ENCODE data around the gene ST6GAL1.

The ST6GAL1 gene

DNA sequence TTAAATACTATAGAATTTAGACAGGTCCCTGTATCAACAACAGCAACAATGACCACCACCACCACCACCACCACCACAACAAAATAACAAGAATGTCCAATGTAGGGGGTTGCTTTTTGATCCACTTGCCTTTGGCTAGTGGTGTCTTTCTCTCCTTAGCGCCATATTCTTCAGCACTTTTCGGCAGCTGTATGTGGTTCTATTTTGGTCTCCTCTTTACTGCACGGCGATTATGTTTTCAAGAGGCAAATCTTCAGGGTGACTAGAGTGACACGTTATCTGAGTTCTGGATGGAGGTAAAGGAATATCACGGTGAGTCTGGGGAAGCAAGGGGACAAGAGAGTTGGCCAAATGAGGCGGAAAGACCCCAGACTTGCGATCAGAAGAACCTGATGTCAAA is 56.1 kb downstream of the ST6GAL1 start:
- TF ChIP-seq, protein P1, sequence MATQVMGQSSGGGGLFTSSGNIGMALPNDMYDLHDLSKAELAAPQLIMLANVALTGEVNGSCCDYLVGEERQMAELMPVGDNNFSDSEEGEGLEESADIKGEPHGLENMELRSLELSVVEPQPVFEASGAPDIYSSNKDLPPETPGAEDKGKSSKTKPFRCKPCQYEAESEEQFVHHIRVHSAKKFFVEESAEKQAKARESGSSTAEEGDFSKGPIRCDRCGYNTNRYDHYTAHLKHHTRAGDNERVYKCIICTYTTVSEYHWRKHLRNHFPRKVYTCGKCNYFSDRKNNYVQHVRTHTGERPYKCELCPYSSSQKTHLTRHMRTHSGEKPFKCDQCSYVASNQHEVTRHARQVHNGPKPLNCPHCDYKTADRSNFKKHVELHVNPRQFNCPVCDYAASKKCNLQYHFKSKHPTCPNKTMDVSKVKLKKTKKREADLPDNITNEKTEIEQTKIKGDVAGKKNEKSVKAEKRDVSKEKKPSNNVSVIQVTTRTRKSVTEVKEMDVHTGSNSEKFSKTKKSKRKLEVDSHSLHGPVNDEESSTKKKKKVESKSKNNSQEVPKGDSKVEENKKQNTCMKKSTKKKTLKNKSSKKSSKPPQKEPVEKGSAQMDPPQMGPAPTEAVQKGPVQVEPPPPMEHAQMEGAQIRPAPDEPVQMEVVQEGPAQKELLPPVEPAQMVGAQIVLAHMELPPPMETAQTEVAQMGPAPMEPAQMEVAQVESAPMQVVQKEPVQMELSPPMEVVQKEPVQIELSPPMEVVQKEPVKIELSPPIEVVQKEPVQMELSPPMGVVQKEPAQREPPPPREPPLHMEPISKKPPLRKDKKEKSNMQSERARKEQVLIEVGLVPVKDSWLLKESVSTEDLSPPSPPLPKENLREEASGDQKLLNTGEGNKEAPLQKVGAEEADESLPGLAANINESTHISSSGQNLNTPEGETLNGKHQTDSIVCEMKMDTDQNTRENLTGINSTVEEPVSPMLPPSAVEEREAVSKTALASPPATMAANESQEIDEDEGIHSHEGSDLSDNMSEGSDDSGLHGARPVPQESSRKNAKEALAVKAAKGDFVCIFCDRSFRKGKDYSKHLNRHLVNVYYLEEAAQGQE (IDR thresholded peaks at IDR 0.05; ENCODE audit: low read depth), result no peak
- TF ChIP-seq TCF12 (IDR thresholded peaks at IDR 0.05; ENCODE audit: low read depth) (no peak), CEBPB (IDR thresholded peaks at IDR 0.05) (no peak), RAD21 (IDR thresholded peaks at IDR 0.05; ENCODE audit: low read depth) (no peak), CREB1 (IDR thresholded peaks at IDR 0.05; ENCODE audit: low read depth) (no peak), YY1 (IDR thresholded peaks at IDR 0.05; ENCODE audit: low read depth) (no peak)

DNA sequence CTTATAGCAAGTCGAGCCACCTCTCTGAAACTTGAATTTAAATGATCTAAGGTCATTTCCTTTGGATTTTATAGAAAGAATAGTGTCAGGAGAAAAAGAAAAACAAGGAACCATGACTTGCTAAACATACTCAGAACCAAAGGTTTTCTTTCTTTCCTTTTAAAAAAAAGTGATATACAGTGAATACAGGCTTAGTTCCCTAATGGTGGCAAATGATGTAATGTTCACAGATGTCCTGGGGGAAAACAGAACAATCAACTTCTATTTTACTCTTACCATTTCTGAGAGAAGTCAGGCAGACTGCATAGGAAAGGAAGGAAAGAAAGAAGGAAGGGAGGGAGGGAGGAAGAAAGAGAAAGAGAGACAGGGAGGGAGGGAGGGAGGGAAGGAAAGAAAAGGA is 56.5 kb downstream of the ST6GAL1 start:
- TF ChIP-seq EP300 (IDR thresholded peaks at IDR 0.05; ENCODE audit: borderline replicate concordance) (no peak), CREB1 (IDR thresholded peaks at IDR 0.05; ENCODE audit: low read depth) (no peak), CEBPB (IDR thresholded peaks at IDR 0.05) (no peak), ZBTB7A (IDR thresholded peaks at IDR 0.05; ENCODE audit: low read depth) (no peak), YY1 (IDR thresholded peaks at IDR 0.05; ENCODE audit: low read depth) (no peak), TAF1 (IDR thresholded peaks at IDR 0.05; ENCODE audit: low read depth) (no peak), NFIC (IDR thresholded peaks at IDR 0.05) (no peak), EGR1 (IDR thresholded peaks at IDR 0.05) (no peak), TEAD4 (IDR thresholded peaks at IDR 0.05) (no peak), FOXM1 (IDR thresholded peaks at IDR 0.05; ENCODE audit: borderline replicate concordance, low read depth) (no peak), TCF12 (IDR thresholded peaks at IDR 0.05; ENCODE audit: low read depth) (no peak), RAD21 (IDR thresholded peaks at IDR 0.05; ENCODE audit: low read depth) (no peak)
- TF ChIP-seq, protein P2, sequence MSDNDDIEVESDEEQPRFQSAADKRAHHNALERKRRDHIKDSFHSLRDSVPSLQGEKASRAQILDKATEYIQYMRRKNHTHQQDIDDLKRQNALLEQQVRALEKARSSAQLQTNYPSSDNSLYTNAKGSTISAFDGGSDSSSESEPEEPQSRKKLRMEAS (IDR thresholded peaks at IDR 0.05), result no peak
- TF ChIP-seq, protein P3, sequence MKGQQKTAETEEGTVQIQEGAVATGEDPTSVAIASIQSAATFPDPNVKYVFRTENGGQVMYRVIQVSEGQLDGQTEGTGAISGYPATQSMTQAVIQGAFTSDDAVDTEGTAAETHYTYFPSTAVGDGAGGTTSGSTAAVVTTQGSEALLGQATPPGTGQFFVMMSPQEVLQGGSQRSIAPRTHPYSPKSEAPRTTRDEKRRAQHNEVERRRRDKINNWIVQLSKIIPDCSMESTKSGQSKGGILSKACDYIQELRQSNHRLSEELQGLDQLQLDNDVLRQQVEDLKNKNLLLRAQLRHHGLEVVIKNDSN (IDR thresholded peaks at IDR 0.05), result no peak
- TF ChIP-seq, protein P1 (IDR thresholded peaks at IDR 0.05; ENCODE audit: low read depth), result no peak

DNA sequence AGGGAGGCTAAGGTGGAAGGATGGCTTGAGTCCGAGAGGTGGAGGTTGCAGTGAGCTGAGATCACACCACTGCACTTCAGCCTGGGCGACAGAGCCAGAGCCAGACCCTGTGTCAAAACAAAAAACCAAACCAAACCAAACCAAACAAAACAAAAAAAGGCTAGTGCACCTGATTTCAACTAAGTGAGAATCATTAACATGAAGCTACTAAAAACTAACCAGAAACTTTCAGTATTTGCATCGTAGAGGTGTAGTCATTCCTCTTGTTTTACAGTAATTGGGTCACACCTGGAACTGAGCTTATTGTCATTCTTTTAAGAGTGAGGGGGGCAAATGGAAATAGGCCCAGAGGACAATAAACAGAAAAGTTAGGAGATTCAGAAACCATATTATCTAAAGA is 58.5 kb downstream of the ST6GAL1 start:
- TF ChIP-seq, protein P1 (IDR thresholded peaks at IDR 0.05; ENCODE audit: low read depth), result no peak
- TF ChIP-seq NFIC (IDR thresholded peaks at IDR 0.05), result no peak
- no peak for TF ChIP-seq YY1 (IDR thresholded peaks at IDR 0.05; ENCODE audit: low read depth)
- TF ChIP-seq, protein P3 (IDR thresholded peaks at IDR 0.05), result no peak
- TF ChIP-seq FOXM1 (IDR thresholded peaks at IDR 0.05; ENCODE audit: borderline replicate concordance, low read depth), result no peak

DNA sequence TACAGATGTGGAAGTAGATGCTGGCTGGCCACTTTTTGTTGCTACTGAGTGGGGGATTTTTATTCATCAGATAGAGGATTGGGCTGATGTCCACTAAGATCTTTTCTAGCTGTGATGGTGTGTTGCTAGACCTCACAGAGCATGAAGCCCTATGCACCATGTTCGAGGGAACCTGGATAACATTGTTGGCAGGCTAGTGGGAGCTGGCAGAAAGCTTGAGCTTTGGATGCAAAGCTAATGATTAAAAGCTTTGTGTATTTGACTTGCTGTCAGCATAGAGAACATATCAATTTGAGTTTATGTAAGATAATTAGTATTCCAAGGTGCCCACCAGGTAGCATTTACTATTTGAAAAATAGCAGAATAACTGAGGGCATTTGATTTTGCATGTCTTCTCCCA is 59.1 kb downstream of the ST6GAL1 start:
- TF ChIP-seq TAF1 (IDR thresholded peaks at IDR 0.05; ENCODE audit: low read depth) (no peak), EP300 (IDR thresholded peaks at IDR 0.05; ENCODE audit: borderline replicate concordance) (no peak), CEBPB (IDR thresholded peaks at IDR 0.05) (no peak), YY1 (IDR thresholded peaks at IDR 0.05; ENCODE audit: low read depth) (no peak), RAD21 (IDR thresholded peaks at IDR 0.05; ENCODE audit: low read depth) (no peak), TCF12 (IDR thresholded peaks at IDR 0.05; ENCODE audit: low read depth) (no peak), EGR1 (IDR thresholded peaks at IDR 0.05) (no peak), TEAD4 (IDR thresholded peaks at IDR 0.05) (no peak)
- TF ChIP-seq, protein P3 (IDR thresholded peaks at IDR 0.05), result no peak

DNA sequence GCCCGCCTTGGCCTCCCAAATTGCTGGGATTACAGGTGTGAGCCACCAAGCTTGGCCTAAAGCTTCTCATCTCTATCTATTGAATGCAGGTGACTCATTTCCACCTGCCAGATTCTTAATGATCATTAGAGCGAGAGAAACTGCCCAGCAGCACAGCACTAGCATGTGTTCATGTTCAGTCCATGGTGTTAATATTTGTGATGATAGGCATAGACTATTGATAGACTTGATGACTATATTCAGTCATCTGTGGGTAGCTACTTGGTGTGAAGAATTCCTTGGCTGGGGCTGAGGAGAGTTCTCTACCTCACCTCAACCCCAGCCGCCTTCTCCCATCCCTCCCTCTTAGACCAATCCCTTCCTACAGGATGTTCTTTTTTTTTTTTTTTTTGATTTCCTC is 60.0 kb downstream of the ST6GAL1 start:
- no peak for TF ChIP-seq EP300 (IDR thresholded peaks at IDR 0.05; ENCODE audit: borderline replicate concordance)
- TF ChIP-seq, protein P1 (IDR thresholded peaks at IDR 0.05; ENCODE audit: low read depth), result no peak
- TF ChIP-seq TCF12 (IDR thresholded peaks at IDR 0.05; ENCODE audit: low read depth), result no peak
- no peak for TF ChIP-seq EGR1 (IDR thresholded peaks at IDR 0.05)
- TF ChIP-seq ZBTB7A (IDR thresholded peaks at IDR 0.05; ENCODE audit: low read depth), result no peak
- TF ChIP-seq CREB1 (IDR thresholded peaks at IDR 0.05; ENCODE audit: low read depth), result no peak
- no peak for TF ChIP-seq TAF1 (IDR thresholded peaks at IDR 0.05; ENCODE audit: low read depth)
- TF ChIP-seq, protein P2 (IDR thresholded peaks at IDR 0.05), result no peak
- no peak for TF ChIP-seq RAD21 (IDR thresholded peaks at IDR 0.05; ENCODE audit: low read depth)
- TF ChIP-seq CEBPB (IDR thresholded peaks at IDR 0.05), result no peak
- TF ChIP-seq FOXM1 (IDR thresholded peaks at IDR 0.05; ENCODE audit: borderline replicate concordance, low read depth), result no peak
- TF ChIP-seq, protein P3 (IDR thresholded peaks at IDR 0.05), result no peak

Measured in Ishikawa (cell line).